Activated CD4-positive, alpha-beta T cell treated with anti-CD3 and anti-CD28 coated beads for 48 hours (primary cell): Measurements from ENCODE around the gene SIGLEC6.

Experiments used
- DNase-seq: peaks from one replicate; pipeline ENCODE4 v3.0.0-alpha.2; 2020

Gene SIGLEC6

GRCh38 chr19:51548213-51548651 is 16.8 kb upstream of the SIGLEC6 start:
- no peak for DNase-seq

GRCh38 chr19:51547397-51548212 is 16.1 kb upstream of the SIGLEC6 start:
- DNase-seq, result no peak

GRCh38 chr19:51546650-51547396 is 15.4 kb upstream of the SIGLEC6 start:
- peak; percentile 42 for DNase-seq

GRCh38 chr19:51546107-51546649 is 14.7 kb upstream of the SIGLEC6 start:
- no peak for DNase-seq

- no peak for DNase-seq
These were observed 12.6 kb upstream of the SIGLEC6 start for GRCh38 chr19:51544038-51544437.

GRCh38 chr19:51542699-51543098 is 11.2 kb upstream of the SIGLEC6 start:
- DNase-seq, result no peak

- no peak for DNase-seq
These were observed 10.2 kb upstream of the SIGLEC6 start for GRCh38 chr19:51541458-51542357.

- no peak for DNase-seq
These were observed 8.4 kb upstream of the SIGLEC6 start for GRCh38 chr19:51539821-51540366.

GRCh38 chr19:51535535-51535934 is 4.1 kb upstream of the SIGLEC6 start:
- no peak for DNase-seq

GRCh38 chr19:51530616-51531015 is 854 bp downstream of the SIGLEC6 start:
- DNase-seq, result no peak

- no peak for DNase-seq
These were observed 2.2 kb downstream of the SIGLEC6 start for GRCh38 chr19:51529301-51529700.

GRCh38 chr19:51525651-51526050 is 5.8 kb downstream of the SIGLEC6 start:
- no peak for DNase-seq

GRCh38 chr19:51524666-51525264 is 6.7 kb downstream of the SIGLEC6 start:
- no peak for DNase-seq

GRCh38 chr19:51521781-51522180 is 9.7 kb downstream of the SIGLEC6 start:
- DNase-seq, result no peak

- no peak for DNase-seq
These were observed 10.1 kb downstream of the SIGLEC6 start for GRCh38 chr19:51521357-51521756.

GRCh38 chr19:51520728-51521127 is 10.7 kb downstream of the SIGLEC6 start:
- DNase-seq, result no peak

GRCh38 chr19:51514866-51515481 is 16.5 kb downstream of the SIGLEC6 start:
- peak; percentile 29 for DNase-seq

GRCh38 chr19:51513968-51514367 is 17.5 kb downstream of the SIGLEC6 start:
- DNase-seq, result no peak

- peak; percentile 35 for DNase-seq
These were observed 20.1 kb downstream of the SIGLEC6 start for GRCh38 chr19:51511353-51511752.

- DNase-seq, result no peak
These were observed 21.4 kb downstream of the SIGLEC6 start for GRCh38 chr19:51509823-51510660.
